Esophagus squamous epithelium (tissue), 5 donors: ENCODE results near the gene STK32C. TPM values are rescaled to one million over a fixed set of nuclear protein-coding genes. Genes with fewer than 3 reads are reported as not detected.
A peak's percentile ranks its signal among the peaks of the same experiment; 100 is the strongest.

Source experiments
- DNase-seq: peaks from one replicate; lab custom pipeline; 2025; lab: John Stamatoyannopoulos, UW
- H3K27ac ChIP-seq, 4 donors: fragments of 200-600 bp; sonication (generic); one replicate each; pipeline ENCODE4 v1.5.1; 2016 to 2019; ENCODE audit warnings: mild to moderate bottlenecking in 1 of 4
- H3K27me3 ChIP-seq, 4 donors: fragments of 200-600 bp; sonication (generic); 1 replicate in 3 of 4; 2 replicates in 1 of 4; pipeline versions ENCODE4 v1.5.1 to v1.6.0; 2017 to 2021; ENCODE audit warnings: antibody characterized with exemption in 1 of 4
- H3K36me3 ChIP-seq, 3 donors: fragments of 200-600 bp; sonication (generic); one replicate each; pipeline ENCODE4 v1.5.1; 2016 to 2019
- H3K4me1 ChIP-seq, 3 donors: fragments of 200-600 bp; sonication (generic); one replicate each; pipeline ENCODE4 v1.5.1; 2017 to 2019
- H3K4me3 ChIP-seq, 4 donors: fragments of 200-600 bp; sonication (generic); 1 replicate in 3 of 4; 2 replicates in 1 of 4; pipeline ENCODE4 v1.5.1; 2016 to 2019; ENCODE audit warnings: mild to moderate bottlenecking in 2 of 4, moderate library complexity in 1 of 4
- H3K9me3 ChIP-seq, 3 donors: fragments of 200-600 bp; sonication (generic); one replicate each; pipeline ENCODE4 v1.5.1; 2016 to 2019
- CTCF ChIP-seq, 6 experiments: fragments of 450-650 bp in 4 of 6; fragments of 200-600 bp in 2 of 6; sonication (generic) in 2 of 6; IDR thresholded peaks; one replicate each; pipeline ENCODE4 v1.5.1; 2016 to 2019; ENCODE audit warnings: antibody characterized with exemption in 6 of 6, mild to moderate bottlenecking in 4 of 6, moderate library complexity in 4 of 6
- POLR2A ChIP-seq, 4 donors: fragments of 450-650 bp; IDR thresholded peaks; one replicate each; pipeline ENCODE4 v1.6.1; 2017; ENCODE audit warnings: antibody characterized with exemption in 4 of 4, mild to moderate bottlenecking in 4 of 4, moderate library complexity in 3 of 4
- WGBS, 2 donors: methylation state at CpG; one replicate each; pipeline ENCODE4 v1.1.5; 2018; 5-methylcytosine and 5-hydroxymethylcytosine counted together
- intact Hi-C: fragments of 100-400 bp; cut with DNase I; formaldehyde crosslinking; loops from one replicate; pipeline ENCODE4 v1.15.0; 2022
- total RNA-seq, 4 donors: library from RNA; depleted of rRNA; stranded (reverse); fragments of >200 nt; gene quantifications; one replicate each; pipeline ENCODE4 v1.1.0, GENCODE V29; 2016
- donor health status: DM: yes; HTN: yes; CAD: no.

STK32C gene
- total RNA-seq, 4 donors from 2014 or later = 2.3 to 5.5 (median 2.6) TPM

GRCh38 chr10:132187430-132188138 is 120.2 kb downstream of the STK32C start:
- DNase-seq = no peak
- Histone ChIP-seq H3K27ac (no peak overlapping the region), H3K9me3 (no peaks in the 10 kb centered on the region), H3K4me3 (peak overlapping the region in 3 of 4 donors; percentile 3 to 64 (median 46)), H3K36me3 (no peaks in the 10 kb centered on the region), H3K27me3 (peaks cover 22 to 74% (median 26%) of the 10 kb centered on the region in 4 donors), H3K4me1 (peaks cover 19 to 38% (median 23%) of the 10 kb centered on the region in 3 donors)
- TF ChIP-seq CTCF (IDR thresholded peaks at IDR 0.05) (no peak), POLR2A (IDR thresholded peaks at IDR 0.05) (no peak)
- intact Hi-C loops = no loop called here
- 0% methylated on average over 1 of the region's 58 CpGs; no CpG with 5 or more reads in 1 of the 2 donors for WGBS, 2 donors

GRCh38 chr10:132186488-132187429 is 121.0 kb downstream of the STK32C start, which contains the start of gene DPYSL4:
DPYSL4 (plus strand) TSS chr10:132186948; CDS start chr10:132187064, 116 bp downstream.
- intact Hi-C loops = no loop called here
- no peak for DNase-seq
- WGBS, 2 donors = 25% methylated on average over 10 of the region's 109 CpGs; no CpG with 5 or more reads in 1 of the 2 donors
- no peak for TF ChIP-seq CTCF (IDR thresholded peaks at IDR 0.05)
- no peak for TF ChIP-seq POLR2A (IDR thresholded peaks at IDR 0.05)
- Histone ChIP-seq H3K4me1 (peaks cover 19 to 38% (median 23%) of the 10 kb centered on the region in 3 donors), H3K27ac (no peak within 1 kb of the TSS), H3K27me3 (peaks cover 22 to 82% (median 26%) of the 10 kb centered on the region in 4 donors), H3K9me3 (no peaks in the 10 kb centered on the region), H3K36me3 (no peaks in the 10 kb centered on the region), H3K4me3 (peak within 1 kb of the TSS in 3 of 4 donors; percentile 3 to 64 (median 46))

- DNase-seq = no peak
- WGBS, 2 donors = 0 to 7% methylated on average over 2 to 21 of the region's 99 CpGs
- Histone ChIP-seq H3K27me3 (peaks cover 22 to 91% (median 26%) of the 10 kb centered on the region in 4 donors), H3K9me3 (no peaks in the 10 kb centered on the region), H3K4me3 (peak overlapping the region in 2 of 4 donors; percentile 46 to 64), H3K4me1 (peaks cover 19 to 38% (median 23%) of the 10 kb centered on the region in 3 donors), H3K27ac (no peak overlapping the region), H3K36me3 (no peaks in the 10 kb centered on the region)
- intact Hi-C loops = no loop called here
- no peak for TF ChIP-seq POLR2A (IDR thresholded peaks at IDR 0.05)
Observed at GRCh38 chr10:132185601-132186487, 121.9 kb downstream of the STK32C start.

GRCh38 chr10:132184816-132185593 is 122.7 kb downstream of the STK32C start:
- intact Hi-C loops = no loop called here
- WGBS, 2 donors = 36 to 49% methylated on average over 16 to 23 of the region's 35 CpGs
- DNase-seq = no peak
- Histone ChIP-seq H3K27me3 (peaks cover 22 to 91% (median 26%) of the 10 kb centered on the region in 4 donors), H3K27ac (no peak overlapping the region), H3K4me1 (peaks cover 19 to 38% (median 23%) of the 10 kb centered on the region in 3 donors), H3K4me3 (peak overlapping the region in 2 of 4 donors; percentile 46 to 64), H3K9me3 (no peaks in the 10 kb centered on the region), H3K36me3 (no peaks in the 10 kb centered on the region)
- TF ChIP-seq CTCF (IDR thresholded peaks at IDR 0.05) = no peak
- TF ChIP-seq POLR2A (IDR thresholded peaks at IDR 0.05) = no peak
